Hematopoietic multipotent progenitor cell treated with erythropoietin and hydrocortisone succinate and interleukin-3 and kit ligand, for 17 days (in vitro differentiated cells): Measurements from ENCODE around the gene MB21D2.

Source experiments
- DNase-seq: peaks from one replicate; pipeline ENCODE4 v3.0.0-alpha.2; 2015; ENCODE audit warnings: low spot score

MB21D2 gene

GRCh38 chr3:192921793-192922192 is 4.1 kb upstream of the MB21D2 start:
- no peak for DNase-seq

GRCh38 chr3:192920411-192920810 is 2.8 kb upstream of the MB21D2 start:
- no peak for DNase-seq

- DNase-seq, result no peak
These were observed 2.2 kb upstream of the MB21D2 start for GRCh38 chr3:192919901-192920300.

- no peak for DNase-seq
These were observed 576 bp upstream of the MB21D2 start for GRCh38 chr3:192918275-192918588.

- DNase-seq, result no peak
These were observed 640 bp downstream of the MB21D2 start for GRCh38 chr3:192917028-192917403.

- DNase-seq, result no peak
These were observed 1.2 kb downstream of the MB21D2 start for GRCh38 chr3:192916371-192917027.

- DNase-seq, result no peak
These were observed 1.9 kb downstream of the MB21D2 start for GRCh38 chr3:192915722-192916121.

GRCh38 chr3:192915304-192915703 is 2.4 kb downstream of the MB21D2 start:
- no peak for DNase-seq

GRCh38 chr3:192914848-192915247 is 2.8 kb downstream of the MB21D2 start:
- no peak for DNase-seq

GRCh38 chr3:192913540-192913939 is 4.1 kb downstream of the MB21D2 start:
- DNase-seq, result no peak

GRCh38 chr3:192911293-192911692 is 6.4 kb downstream of the MB21D2 start:
- DNase-seq, result no peak

- DNase-seq, result no peak
These were observed 9.9 kb downstream of the MB21D2 start for GRCh38 chr3:192907784-192908183.

GRCh38 chr3:192906940-192907339 is 10.7 kb downstream of the MB21D2 start:
- no peak for DNase-seq

GRCh38 chr3:192905980-192906678 is 11.5 kb downstream of the MB21D2 start:
- DNase-seq, result no peak

- no peak for DNase-seq
These were observed 12.9 kb downstream of the MB21D2 start for GRCh38 chr3:192904632-192905289.

- DNase-seq, result no peak
These were observed 15.1 kb downstream of the MB21D2 start for GRCh38 chr3:192902549-192902948.

GRCh38 chr3:192901435-192901834 is 16.2 kb downstream of the MB21D2 start:
- no peak for DNase-seq

GRCh38 chr3:192899540-192899982 is 18.1 kb downstream of the MB21D2 start:
- DNase-seq, result no peak

GRCh38 chr3:192897005-192897404 is 20.7 kb downstream of the MB21D2 start:
- DNase-seq, result no peak

- no peak for DNase-seq
These were observed 21.4 kb downstream of the MB21D2 start for GRCh38 chr3:192896208-192896607.

GRCh38 chr3:192894676-192895075 is 23.0 kb downstream of the MB21D2 start:
- no peak for DNase-seq

GRCh38 chr3:192892981-192893700 is 24.5 kb downstream of the MB21D2 start:
- DNase-seq, result no peak
